WERI-Rb-1 (cell line): Measurements from ENCODE around the gene SARS2.

ENCODE experiments used
- DNase-seq: peaks from one replicate; pipeline ENCODE4 v3.0.0-alpha.2; 2020
- H3K27ac ChIP-seq: fragments of 250-450 bp; sonication (Bioruptor Pico); 2 replicates; pipeline ENCODE4 v1.5.1; 2020; ENCODE audit warnings: mild to moderate bottlenecking, moderate library complexity
- H3K27me3 ChIP-seq: fragments of 250-450 bp; sonication (Bioruptor Pico); 2 replicates; pipeline ENCODE4 v1.5.1; 2021; ENCODE audit warnings: mild to moderate bottlenecking, low read depth, moderate library complexity; ENCODE audit not compliant: insufficient read depth, severe bottlenecking
- H3K36me3 ChIP-seq: fragments of 250-450 bp; sonication (Bioruptor Pico); 2 replicates; pipeline ENCODE4 v1.5.1; 2020; ENCODE audit warnings: mild to moderate bottlenecking, moderate library complexity
- H3K4me3 ChIP-seq: 2 replicates; pipeline ENCODE4 v1.5.1; 2011; ENCODE audit warnings: low read depth, mild to moderate bottlenecking, control low read depth, low read length
- H3K9me3 ChIP-seq: fragments of 250-450 bp; sonication (Bioruptor Pico); 2 replicates; pipeline ENCODE4 v1.5.1; 2021; ENCODE audit warnings: mild to moderate bottlenecking, moderate library complexity; ENCODE audit not compliant: severe bottlenecking
- TF ChIP-seq, protein P1 (sequence below): IDR thresholded peaks from 2 replicates; pipeline ENCODE4 v1.5.1; 2011; ENCODE audit warnings: low read depth, mild to moderate bottlenecking, control low read depth, inconsistent platforms, low read length

The SARS2 gene, protein sequence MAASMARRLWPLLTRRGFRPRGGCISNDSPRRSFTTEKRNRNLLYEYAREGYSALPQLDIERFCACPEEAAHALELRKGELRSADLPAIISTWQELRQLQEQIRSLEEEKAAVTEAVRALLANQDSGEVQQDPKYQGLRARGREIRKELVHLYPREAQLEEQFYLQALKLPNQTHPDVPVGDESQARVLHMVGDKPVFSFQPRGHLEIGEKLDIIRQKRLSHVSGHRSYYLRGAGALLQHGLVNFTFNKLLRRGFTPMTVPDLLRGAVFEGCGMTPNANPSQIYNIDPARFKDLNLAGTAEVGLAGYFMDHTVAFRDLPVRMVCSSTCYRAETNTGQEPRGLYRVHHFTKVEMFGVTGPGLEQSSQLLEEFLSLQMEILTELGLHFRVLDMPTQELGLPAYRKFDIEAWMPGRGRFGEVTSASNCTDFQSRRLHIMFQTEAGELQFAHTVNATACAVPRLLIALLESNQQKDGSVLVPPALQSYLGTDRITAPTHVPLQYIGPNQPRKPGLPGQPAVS

DNA sequence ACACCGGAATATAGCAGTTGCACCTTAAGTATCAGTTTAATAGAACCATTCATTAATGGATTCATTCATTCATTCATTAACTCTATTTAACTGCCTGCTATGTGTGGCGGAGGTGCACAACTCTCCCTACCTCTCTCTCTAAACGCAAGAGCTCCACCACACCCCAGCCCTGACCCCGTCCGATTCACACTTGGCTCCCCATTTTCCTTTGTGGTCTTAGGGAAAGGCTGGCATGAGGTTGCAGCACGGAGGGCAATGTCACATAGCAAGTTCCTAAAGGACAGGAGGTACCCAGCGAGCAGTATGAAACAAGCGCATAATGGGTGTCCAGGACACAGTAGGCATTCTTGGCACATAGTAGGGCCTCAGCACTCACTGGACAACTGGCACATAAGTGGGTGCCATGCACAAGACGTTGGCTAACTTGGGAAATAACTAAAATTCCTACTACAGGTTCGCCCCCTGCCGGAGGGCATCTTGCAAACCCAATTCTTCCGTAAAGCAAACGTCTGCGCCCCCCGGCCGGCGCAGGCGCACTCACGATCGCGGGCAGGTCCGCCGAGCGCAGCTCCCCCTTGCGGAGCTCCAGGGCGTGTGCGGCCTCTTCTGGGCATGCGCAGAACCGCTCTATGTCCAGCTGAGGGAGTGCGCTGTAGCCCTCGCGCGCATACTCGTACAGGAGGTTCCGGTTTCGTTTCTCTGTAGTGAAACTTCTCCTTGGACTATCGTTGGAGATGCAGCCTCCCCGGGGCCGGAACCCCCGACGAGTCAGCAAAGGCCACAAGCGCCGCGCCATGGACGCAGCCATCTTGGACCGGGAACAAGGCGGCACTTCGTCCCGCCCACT is at the start of gene SARS2:
Gene SARS2, minus strand, starts transcription at position 835 of the 847 bp plus-strand sequence. Its CDS starts 27 bp downstream, at position 808.
- TF ChIP-seq, protein P1, sequence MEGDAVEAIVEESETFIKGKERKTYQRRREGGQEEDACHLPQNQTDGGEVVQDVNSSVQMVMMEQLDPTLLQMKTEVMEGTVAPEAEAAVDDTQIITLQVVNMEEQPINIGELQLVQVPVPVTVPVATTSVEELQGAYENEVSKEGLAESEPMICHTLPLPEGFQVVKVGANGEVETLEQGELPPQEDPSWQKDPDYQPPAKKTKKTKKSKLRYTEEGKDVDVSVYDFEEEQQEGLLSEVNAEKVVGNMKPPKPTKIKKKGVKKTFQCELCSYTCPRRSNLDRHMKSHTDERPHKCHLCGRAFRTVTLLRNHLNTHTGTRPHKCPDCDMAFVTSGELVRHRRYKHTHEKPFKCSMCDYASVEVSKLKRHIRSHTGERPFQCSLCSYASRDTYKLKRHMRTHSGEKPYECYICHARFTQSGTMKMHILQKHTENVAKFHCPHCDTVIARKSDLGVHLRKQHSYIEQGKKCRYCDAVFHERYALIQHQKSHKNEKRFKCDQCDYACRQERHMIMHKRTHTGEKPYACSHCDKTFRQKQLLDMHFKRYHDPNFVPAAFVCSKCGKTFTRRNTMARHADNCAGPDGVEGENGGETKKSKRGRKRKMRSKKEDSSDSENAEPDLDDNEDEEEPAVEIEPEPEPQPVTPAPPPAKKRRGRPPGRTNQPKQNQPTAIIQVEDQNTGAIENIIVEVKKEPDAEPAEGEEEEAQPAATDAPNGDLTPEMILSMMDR = peak; percentile 90
- Histone ChIP-seq H3K27me3 (no peaks in the 10 kb centered on the region), H3K9me3 (no peaks in the 10 kb centered on the region), H3K36me3 (peaks cover 28% of the 10 kb centered on the region), H3K4me3 (peak within 1 kb of the TSS; percentile 98), H3K27ac (peak within 1 kb of the TSS; percentile 96)
- DNase-seq = peak; percentile 90

DNA sequence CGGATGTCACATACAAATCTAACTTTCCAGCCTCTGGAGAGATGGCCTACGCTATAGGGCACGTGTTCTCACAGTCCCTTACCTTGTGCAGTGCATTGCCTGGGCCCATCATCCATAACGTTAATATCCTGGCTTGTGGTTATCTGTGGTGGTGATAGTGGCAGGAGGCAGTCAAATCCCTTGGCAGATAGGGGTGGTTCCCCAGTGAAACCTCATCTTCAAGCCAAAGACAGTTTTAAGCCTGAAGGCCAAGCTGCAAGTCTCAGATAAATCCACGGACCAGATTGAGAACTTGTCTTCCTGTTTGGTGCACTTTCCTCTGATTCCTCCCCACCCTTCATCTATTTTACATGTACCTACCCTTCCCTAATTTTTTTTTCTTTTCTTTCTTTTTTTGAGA is 49.2 kb upstream of the SARS2 start:
- Histone ChIP-seq H3K27ac (no peak overlapping the region), H3K9me3 (peaks cover 9% of the 10 kb centered on the region), H3K36me3 (no peaks in the 10 kb centered on the region), H3K4me3 (no peak overlapping the region), H3K27me3 (no peaks in the 10 kb centered on the region)
- no peak for DNase-seq
- TF ChIP-seq, protein P1 = no peak

DNA sequence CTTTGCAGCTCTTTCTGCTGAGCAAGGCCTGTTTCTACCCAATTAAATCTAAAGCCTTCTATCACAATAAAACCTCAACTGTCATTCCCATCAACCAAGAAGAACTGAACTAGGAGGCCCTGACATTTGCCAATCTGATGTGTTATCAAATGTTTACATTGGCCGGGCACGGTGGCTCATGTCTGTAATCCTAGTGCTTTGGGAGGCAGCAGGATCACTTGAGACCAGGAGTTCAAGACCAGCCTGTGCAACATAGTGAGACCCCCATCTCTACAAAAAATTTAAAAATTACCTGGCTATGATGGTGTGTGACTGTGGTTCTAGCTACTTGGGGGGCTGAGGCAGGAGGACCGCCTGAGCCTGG is 47.7 kb upstream of the SARS2 start:
- Histone ChIP-seq H3K27me3 (no peaks in the 10 kb centered on the region), H3K4me3 (no peak overlapping the region), H3K27ac (no peak overlapping the region), H3K36me3 (no peaks in the 10 kb centered on the region), H3K9me3 (peaks cover 9% of the 10 kb centered on the region)
- TF ChIP-seq, protein P1 = no peak
- no peak for DNase-seq

DNA sequence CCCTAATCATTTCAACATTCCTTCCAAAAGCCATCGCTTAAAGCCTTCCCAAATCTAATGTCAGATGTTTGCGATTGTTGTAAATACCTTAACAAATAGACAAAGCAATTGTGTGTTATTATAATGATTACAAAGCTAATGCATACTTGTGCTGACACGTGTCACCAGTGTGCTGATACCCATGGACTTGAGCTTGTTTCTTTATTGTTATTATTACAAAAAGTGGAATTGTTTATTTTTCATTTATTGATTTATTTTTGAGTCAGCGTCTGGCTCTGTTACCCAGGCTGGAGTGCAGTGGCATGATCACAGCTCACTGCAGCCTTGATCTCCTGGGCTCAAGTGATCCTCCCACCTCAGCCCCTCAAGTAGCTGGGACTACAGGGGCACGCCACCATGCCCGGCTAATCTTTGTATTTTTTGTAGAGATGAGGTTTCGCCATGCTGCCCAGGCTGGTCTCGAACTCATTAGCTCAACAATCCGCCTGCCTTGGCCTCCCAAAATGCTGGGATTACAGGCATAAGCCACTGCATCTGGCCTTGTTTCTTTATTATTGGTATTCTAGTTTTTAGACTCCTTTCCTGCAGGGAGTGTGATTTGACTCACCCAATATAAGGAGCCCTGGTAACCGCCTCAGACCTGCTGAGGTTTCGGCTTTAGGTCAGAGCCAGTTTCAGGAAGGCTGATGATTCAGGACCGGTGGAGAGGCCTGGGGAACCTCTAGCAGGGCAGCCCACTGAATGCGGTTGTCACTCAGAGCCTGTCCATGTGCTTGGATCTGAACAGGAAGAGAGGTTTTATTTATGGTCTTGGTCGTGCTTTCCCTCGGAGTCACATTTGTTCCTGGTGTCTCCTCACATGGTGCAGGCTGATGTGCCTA is 47.1 kb upstream of the SARS2 start:
- H3K4me3 ChIP-seq = no peak overlapping the region
- no peak for DNase-seq

DNA sequence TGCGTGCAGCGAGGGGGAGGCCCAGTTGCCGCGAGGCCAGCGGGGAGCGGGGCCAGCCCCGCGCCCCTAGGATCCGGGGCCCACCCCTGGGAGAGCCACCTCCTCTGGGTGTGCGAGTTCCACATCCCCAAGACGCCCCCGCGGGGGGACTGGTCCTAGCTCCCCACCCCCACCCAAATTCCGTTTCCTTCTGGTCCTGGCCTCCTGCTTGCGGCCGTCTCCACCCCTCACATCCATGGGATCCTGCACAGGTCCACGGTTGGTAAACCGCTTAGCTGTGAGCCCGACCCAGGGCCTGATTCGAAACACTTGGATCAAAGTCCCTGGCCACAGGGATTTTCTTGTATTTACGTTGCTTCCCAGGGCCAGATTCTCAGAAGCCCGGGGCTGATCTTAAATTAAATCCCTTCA is 45.3 kb upstream of the SARS2 start:
- DNase-seq = peak; percentile 88
- Histone ChIP-seq H3K27me3 (no peaks in the 10 kb centered on the region), H3K4me3 (peak overlapping the region; percentile 53), H3K27ac (peak overlapping the region; percentile 84), H3K36me3 (peaks cover 9% of the 10 kb centered on the region; the same call in 1 of the 2 replicates), H3K9me3 (peaks cover 7% of the 10 kb centered on the region)
- TF ChIP-seq, protein P1 = no peak

More for the DNA sequence above, 47.1 kb upstream of the SARS2 start:
- TF ChIP-seq, protein P1 = no peak
- Histone ChIP-seq H3K27ac (no peak overlapping the region), H3K27me3 (no peaks in the 10 kb centered on the region), H3K36me3 (peaks cover 2% of the 10 kb centered on the region; the same call in 1 of the 2 replicates), H3K9me3 (peaks cover 9% of the 10 kb centered on the region)
